Spinal cord (tissue), 10 donors: ENCODE results near the gene C16orf92. TPM values are rescaled to one million over a fixed set of nuclear protein-coding genes. Genes with fewer than 3 reads are reported as not detected.

Experiments used
- DNase-seq, 6 donors: peaks; one replicate each; pipeline versions ENCODE4 v3.0.0 to v3.0.0-alpha.2; 2013 to 2015; ENCODE audit warnings: low spot score in 6 of 6, low read depth in 4 of 6
- H3K27ac ChIP-seq: one replicate; pipeline ENCODE4 v1.5.1; 2013; ENCODE audit warnings: low read depth, low read length, control low read depth
- H3K27me3 ChIP-seq: one replicate; pipeline ENCODE4 v1.6.1; 2013; ENCODE audit warnings: low read length; ENCODE audit not compliant: control insufficient read depth, insufficient read depth
- H3K36me3 ChIP-seq: one replicate; pipeline ENCODE4 v1.6.1; 2013; ENCODE audit warnings: low read length; ENCODE audit not compliant: control insufficient read depth, insufficient read depth
- H3K4me1 ChIP-seq: one replicate; pipeline ENCODE4 v1.6.1; 2013; ENCODE audit warnings: low read length; ENCODE audit not compliant: control insufficient read depth, insufficient read depth
- H3K4me3 ChIP-seq: one replicate; pipeline ENCODE4 v1.5.1; 2013; ENCODE audit warnings: low read depth, low read length, control low read depth
- H3K9me3 ChIP-seq: one replicate; pipeline ENCODE4 v1.6.1; 2013; ENCODE audit warnings: low read length; ENCODE audit not compliant: control insufficient read depth, insufficient read depth
- WGBS: methylation state at CpG from one replicate; pipeline ENCODE4 v1.1.5; 2013; ENCODE audit warnings: missing lambda C conversion rate; ENCODE audit not compliant: insufficient coverage; 5-methylcytosine and 5-hydroxymethylcytosine counted together
- polyA plus RNA-seq, 2 donors: library from polyadenylated mRNA; unstranded; fragments of 120-200 nt; gene quantifications; one replicate each; pipeline ENCODE4 v1.2.1, GENCODE V29; 2013; ENCODE audit not compliant: insufficient read length in 2 of 2
- total RNA-seq, 2 donors: library from RNA; depleted of rRNA in 1 of 2; stranded (reverse); fragments of 120-200 nt in 1 of 2; fragments of >200 nt in 1 of 2; gene quantifications; one replicate each; pipeline versions ENCODE4 v1.2.3 to v1.2.4, GENCODE V29; 2013 to 2014
- donor health status: healthy.

The C16orf92 gene
- total and polyA plus RNA-seq, 4 donors, result 0.76 to 2.0 TPM; not detected in 2

DNA sequence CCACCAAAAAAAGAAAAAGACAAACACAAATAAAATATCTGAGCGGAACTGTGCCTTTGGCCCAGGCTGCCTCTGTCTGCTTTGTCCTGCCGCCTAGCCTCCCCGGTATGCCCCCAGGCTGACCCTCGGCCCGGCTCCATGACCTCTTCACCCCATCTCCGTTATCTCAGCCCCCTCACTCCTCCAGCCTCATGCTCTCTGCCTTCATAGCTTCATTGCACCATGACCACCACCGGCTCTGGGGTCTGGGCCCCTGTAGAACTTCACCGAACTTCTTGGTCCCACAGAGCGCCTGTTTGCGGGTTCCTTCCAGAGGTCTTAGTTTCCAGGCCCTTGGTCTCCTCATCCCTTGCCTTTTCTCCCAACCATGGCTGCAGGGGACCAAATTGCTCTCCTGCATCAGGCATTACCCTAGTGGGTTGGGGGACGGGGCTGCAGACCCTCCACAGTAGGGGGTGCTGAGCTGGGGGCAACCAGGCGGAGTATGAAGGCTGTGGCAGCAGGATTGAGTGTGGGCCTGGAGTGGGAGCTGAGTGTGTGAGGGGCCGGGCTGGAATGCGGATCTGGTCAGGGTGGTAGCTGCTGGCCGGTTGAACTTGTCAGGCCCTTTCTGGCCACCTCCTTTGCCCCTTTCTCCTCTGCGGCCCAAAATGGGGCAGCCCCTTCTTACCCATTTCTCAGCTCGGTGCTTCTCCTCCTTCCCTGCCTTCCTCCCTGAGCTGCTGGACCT lies 34.5 kb upstream of the C16orf92 start:
- Histone ChIP-seq H3K36me3 (peaks cover 94% of the 10 kb centered on the region), H3K27ac (no peak overlapping the region), H3K4me1 (no peaks in the 10 kb centered on the region), H3K4me3 (no peak overlapping the region), H3K9me3 (no peaks in the 10 kb centered on the region), H3K27me3 (no peaks in the 10 kb centered on the region)
- 79% methylated on average over 13 of the region's 17 CpGs for WGBS
- no peak for DNase-seq

GRCh38 chr16:29989111-29989858 lies 33.7 kb upstream of the C16orf92 start:
- Histone ChIP-seq H3K9me3 (no peaks in the 10 kb centered on the region), H3K4me3 (no peak overlapping the region), H3K4me1 (peaks cover 7% of the 10 kb centered on the region), H3K36me3 (peaks cover 94% of the 10 kb centered on the region), H3K27ac (no peak overlapping the region), H3K27me3 (no peaks in the 10 kb centered on the region)
- 91% methylated on average over 23 of the region's 23 CpGs for WGBS
- no peak for DNase-seq

GRCh38 chr16:29990034-29990433 lies 33.0 kb upstream of the C16orf92 start:
- WGBS, result no CpG with 5 or more reads among the region's 2 CpGs
- Histone ChIP-seq H3K4me1 (peaks cover 15% of the 10 kb centered on the region), H3K9me3 (no peaks in the 10 kb centered on the region), H3K27me3 (no peaks in the 10 kb centered on the region), H3K4me3 (no peak overlapping the region), H3K27ac (no peak overlapping the region), H3K36me3 (peaks cover 90% of the 10 kb centered on the region)
- DNase-seq, result no peak

- H3K27me3 ChIP-seq, result no peaks in the 10 kb centered on the region
- no peak overlapping the region for H3K4me3 ChIP-seq
- H3K36me3 ChIP-seq, result peaks cover 82% of the 10 kb centered on the region
- H3K27ac ChIP-seq, result no peak overlapping the region
- 90% methylated on average over 28 of the region's 35 CpGs for WGBS
- no peaks in the 10 kb centered on the region for H3K9me3 ChIP-seq
- peaks cover 19% of the 10 kb centered on the region for H3K4me1 ChIP-seq
- no peak for DNase-seq
These were observed 32.0 kb upstream of the C16orf92 start for GRCh38 chr16:29990883-29991570.

DNA sequence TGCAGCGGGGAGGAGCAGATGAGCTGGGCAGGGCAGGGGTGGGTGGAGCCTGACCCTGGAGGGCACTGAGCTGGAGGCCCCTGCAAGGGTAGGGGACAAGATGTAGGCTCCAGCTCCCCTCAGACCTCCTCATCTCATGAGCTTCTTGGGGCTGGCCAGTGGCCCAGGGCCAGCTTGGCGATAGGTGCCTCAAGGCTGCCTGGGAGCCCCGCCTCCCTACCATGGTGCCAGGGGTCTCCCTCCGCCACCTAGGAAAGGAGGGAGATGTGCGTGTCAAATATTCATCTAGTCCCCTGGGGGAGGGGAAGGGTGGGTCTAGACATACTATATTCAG lies 31.5 kb upstream of the C16orf92 start:
- no peaks in the 10 kb centered on the region for H3K9me3 ChIP-seq
- H3K27ac ChIP-seq, result no peak overlapping the region
- no peak for DNase-seq
- no peaks in the 10 kb centered on the region for H3K27me3 ChIP-seq
- H3K4me3 ChIP-seq, result no peak overlapping the region
- peaks cover 22% of the 10 kb centered on the region for H3K4me1 ChIP-seq
- H3K36me3 ChIP-seq, result peaks cover 77% of the 10 kb centered on the region
- WGBS, result no CpG with 5 or more reads among the region's 5 CpGs

DNA sequence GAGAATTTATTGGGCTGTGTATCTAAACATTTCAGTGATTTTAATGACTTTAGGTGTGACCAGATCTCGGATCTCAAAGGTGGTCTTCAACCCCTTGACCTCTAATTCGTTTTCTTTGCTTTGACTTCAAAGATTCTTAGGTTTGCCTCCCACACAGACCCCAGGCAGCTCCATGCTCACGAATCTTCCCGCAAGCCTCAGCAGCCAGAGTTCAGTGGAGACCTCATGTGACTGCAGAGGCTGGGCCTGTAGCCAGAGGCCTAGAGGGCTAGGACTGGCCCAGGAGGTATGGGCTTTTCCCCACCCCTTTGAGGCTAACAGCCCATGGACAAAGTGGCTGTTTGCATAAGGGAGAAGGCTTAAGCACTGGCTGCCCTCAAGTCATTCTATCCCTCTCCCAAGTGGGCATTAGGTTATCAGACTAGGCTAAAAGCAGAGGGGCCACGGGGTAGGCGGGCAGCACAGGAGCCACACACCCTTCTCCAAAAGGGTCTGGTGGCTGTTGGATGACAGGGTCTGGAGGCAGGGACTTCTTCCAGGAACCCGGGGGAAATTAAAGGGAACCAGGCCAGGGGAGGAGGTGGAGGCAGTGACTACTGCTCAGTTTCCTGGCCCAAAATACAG lies 30.5 kb upstream of the C16orf92 start:
- DNase-seq, result no peak
- H3K4me1 ChIP-seq, result peaks cover 26% of the 10 kb centered on the region
- no peak overlapping the region for H3K4me3 ChIP-seq
- H3K27me3 ChIP-seq, result no peaks in the 10 kb centered on the region
- peaks cover 68% of the 10 kb centered on the region for H3K36me3 ChIP-seq
- H3K9me3 ChIP-seq, result no peaks in the 10 kb centered on the region
- WGBS, result 71% methylated on average over 6 of the region's 7 CpGs
- no peak overlapping the region for H3K27ac ChIP-seq

DNA sequence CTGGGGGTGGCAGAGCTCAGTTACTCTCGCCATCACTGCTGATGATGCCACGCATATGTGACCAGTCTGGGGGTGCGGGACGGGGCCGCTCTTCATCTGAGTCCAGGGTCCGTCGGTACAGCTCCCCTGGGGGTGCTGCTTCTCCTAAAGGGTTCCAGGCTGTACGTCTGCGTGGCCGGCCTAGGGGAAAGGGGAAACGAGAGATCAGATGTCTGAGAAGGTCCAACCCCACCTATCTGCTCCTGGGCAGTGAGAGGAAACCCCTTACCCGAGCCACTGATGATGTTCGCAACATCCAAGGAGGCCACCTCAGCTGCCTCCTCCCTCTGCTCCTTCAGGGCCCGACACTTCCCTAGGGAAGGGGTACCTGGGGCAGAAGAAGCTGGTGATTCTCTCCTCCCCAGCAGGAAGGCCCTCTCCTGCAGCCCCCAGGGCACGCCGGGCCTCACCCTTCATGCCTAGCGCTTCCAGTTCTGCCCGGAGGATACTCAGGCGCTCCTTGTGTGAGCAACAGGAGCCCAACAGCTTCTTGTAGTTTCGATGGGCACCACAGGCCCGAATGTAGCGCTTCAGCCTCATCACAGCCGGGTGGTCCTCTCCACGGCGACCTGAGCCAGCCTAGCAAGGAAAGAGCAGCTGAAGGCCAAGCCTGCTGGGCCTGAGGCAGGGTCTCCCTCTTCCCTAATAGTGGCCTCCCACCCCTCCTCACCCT lies 29.7 kb upstream of the C16orf92 start:
- Histone ChIP-seq H3K4me3 (no peak overlapping the region), H3K27ac (no peak overlapping the region), H3K36me3 (peaks cover 66% of the 10 kb centered on the region)

GRCh38 chr16:29993903-29994599 lies 28.9 kb upstream of the C16orf92 start:
- 89% methylated on average over 7 of the region's 9 CpGs for WGBS
- no peaks in the 10 kb centered on the region for H3K9me3 ChIP-seq
- peaks cover 26% of the 10 kb centered on the region for H3K4me1 ChIP-seq
- DNase-seq, result no peak
- no peak overlapping the region for H3K27ac ChIP-seq
- no peaks in the 10 kb centered on the region for H3K27me3 ChIP-seq
- H3K36me3 ChIP-seq, result peaks cover 62% of the 10 kb centered on the region
- peak overlapping the region; percentile 98 for H3K4me3 ChIP-seq

More for the DNA sequence above, 29.7 kb upstream of the C16orf92 start:
- no peak for DNase-seq
- WGBS, result 86% methylated on average over 20 of the region's 25 CpGs
- Histone ChIP-seq H3K4me1 (peaks cover 26% of the 10 kb centered on the region), H3K9me3 (no peaks in the 10 kb centered on the region), H3K27me3 (no peaks in the 10 kb centered on the region)
